ENCODE results near the gene HOXD13.

Gene HOXD13

GRCh38 chr2:176093145-176093897, 800 bp downstream of the HOXD13 start:
- in situ Hi-C loops (cut with HindIII; ENCODE audit: low sequenced_read_pairs) = loop anchor here (10.0 kb wide), 1 partner anchor 719 kb away; no protein-coding TSS in a partner anchor

- in situ Hi-C loops (cut with HindIII; ENCODE audit: low sequenced_read_pairs) = loop anchor here (10.0 kb wide), 1 partner anchor 719 kb away; no protein-coding TSS in a partner anchor
These were observed 1.4 kb downstream of the HOXD13 start for GRCh38 chr2:176093898-176094249.

GRCh38 chr2:176094349-176094748, 1.8 kb downstream of the HOXD13 start:
- in situ Hi-C loops (cut with HindIII; ENCODE audit: low sequenced_read_pairs) = loop anchor here (10.0 kb wide), 1 partner anchor 720 kb away; no protein-coding TSS in a partner anchor

GRCh38 chr2:176095421-176095820, 2.9 kb downstream of the HOXD13 start:
- in situ Hi-C loops (cut with HindIII; ENCODE audit: low sequenced_read_pairs) = loop anchor here (10.0 kb wide), 1 partner anchor 721 kb away; no protein-coding TSS in a partner anchor

- in situ Hi-C loops (cut with HindIII; ENCODE audit: low sequenced_read_pairs) = loop anchor here (10.0 kb wide), 1 partner anchor 722 kb away; no protein-coding TSS in a partner anchor
These were observed 3.9 kb downstream of the HOXD13 start for GRCh38 chr2:176096243-176096985.

- in situ Hi-C loops (cut with HindIII; ENCODE audit: low sequenced_read_pairs) = loop anchor here (10.0 kb wide), 1 partner anchor 722 kb away; no protein-coding TSS in a partner anchor
These were observed 4.7 kb downstream of the HOXD13 start for GRCh38 chr2:176096986-176097819.

DNA sequence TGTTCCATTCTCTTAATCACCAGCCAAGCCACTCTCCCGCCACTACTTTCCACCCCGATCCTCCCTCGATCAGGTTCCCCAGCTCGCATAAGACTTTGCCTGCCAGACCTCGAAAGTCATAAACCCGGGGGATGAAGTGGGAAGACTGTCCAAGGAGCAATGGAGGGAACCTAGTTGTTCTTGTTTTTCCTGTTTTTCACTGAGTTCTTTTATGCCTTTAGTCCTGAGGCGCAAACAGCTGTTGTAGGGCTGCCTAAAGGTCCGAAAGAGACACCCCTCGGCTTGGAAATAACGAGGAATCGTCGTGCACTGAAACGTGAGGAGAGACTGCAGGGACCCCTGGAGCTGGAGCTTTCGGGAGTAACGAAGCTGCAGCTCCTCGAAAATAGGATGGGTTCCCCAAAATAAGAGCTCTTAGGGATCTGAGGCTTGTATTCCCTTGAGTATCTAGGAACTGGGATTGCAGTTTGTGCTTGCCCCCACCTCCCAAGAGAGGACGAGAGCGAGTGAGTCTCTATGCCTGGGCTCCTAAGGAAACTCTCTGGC, 5.4 kb downstream of the HOXD13 start:
- in situ Hi-C loops (cut with HindIII; ENCODE audit: low sequenced_read_pairs) = loop anchor here (10.0 kb wide), 1 partner anchor 723 kb away; no protein-coding TSS in a partner anchor

DNA sequence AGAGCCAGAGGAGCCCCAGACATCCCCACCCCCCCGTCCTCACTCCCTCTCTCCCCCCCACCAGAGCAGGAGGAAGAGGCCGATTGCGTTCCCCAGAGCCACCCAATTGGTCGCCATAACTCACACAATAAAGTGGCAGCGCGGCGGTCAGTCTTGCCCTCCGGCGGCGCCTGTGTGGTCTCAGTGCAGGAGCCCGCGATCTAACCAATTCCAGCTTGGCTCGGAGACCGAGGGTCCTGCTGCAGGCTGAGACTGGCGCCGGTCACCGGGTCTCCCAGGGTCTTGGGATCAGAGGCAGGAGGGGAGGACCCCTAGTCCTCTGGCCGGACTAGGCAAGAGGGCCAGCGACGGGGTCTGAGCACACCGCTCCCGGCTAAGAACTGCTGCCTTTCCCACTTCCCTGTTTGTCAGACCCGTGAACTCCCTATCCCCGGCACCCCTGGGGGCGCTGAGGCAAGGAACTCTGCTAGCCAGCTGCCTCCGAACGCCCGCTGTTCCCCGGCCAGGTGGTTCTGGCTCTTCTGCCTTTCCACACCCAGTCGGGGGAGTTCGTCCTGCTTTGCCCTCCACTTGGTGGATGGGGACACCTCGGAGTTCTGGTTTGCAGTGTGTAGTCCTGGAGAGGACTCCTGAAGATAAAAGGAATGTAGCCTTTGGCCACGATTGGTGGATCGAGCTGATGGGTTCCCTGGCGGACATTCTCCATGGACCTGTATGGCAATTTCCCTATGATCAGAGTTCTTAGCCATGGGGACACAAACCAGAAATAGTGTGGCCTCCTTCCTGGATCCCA, 6.0 kb downstream of the HOXD13 start:
- in situ Hi-C loops (cut with HindIII; ENCODE audit: low sequenced_read_pairs) = loop anchor here (10.0 kb wide), 1 partner anchor 724 kb away; no protein-coding TSS in a partner anchor

DNA sequence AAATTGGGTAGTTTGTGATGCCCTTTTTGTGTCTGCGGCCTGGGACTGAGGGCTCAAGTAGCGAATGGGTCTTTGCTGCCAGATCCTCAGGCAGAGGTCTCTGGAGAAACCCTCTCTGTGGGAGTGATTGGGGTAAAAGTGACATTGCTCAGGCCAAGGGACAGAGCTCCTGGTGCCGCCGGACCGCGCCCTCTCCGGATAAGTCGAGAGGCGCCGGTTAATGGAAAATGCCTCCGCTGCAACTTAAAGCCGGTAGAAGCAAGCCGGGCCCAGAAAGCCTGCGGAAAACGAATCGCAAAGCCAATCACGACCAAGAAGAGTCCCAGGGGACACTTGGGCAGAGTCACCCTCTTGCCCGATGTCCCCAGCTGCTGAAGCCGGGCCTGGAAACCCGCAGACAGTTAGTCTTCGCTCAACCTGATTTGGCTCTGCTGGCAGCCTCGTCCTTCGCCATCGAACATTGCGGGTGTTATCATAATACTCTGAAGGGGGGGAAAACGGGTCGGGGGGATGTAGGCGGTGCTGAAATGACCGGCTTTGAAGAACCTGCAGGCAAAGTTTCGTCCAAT, 6.7 kb downstream of the HOXD13 start:
- in situ Hi-C loops (cut with HindIII; ENCODE audit: low sequenced_read_pairs) = loop anchor here (10.0 kb wide), 1 partner anchor 724 kb away; no protein-coding TSS in a partner anchor

DNA sequence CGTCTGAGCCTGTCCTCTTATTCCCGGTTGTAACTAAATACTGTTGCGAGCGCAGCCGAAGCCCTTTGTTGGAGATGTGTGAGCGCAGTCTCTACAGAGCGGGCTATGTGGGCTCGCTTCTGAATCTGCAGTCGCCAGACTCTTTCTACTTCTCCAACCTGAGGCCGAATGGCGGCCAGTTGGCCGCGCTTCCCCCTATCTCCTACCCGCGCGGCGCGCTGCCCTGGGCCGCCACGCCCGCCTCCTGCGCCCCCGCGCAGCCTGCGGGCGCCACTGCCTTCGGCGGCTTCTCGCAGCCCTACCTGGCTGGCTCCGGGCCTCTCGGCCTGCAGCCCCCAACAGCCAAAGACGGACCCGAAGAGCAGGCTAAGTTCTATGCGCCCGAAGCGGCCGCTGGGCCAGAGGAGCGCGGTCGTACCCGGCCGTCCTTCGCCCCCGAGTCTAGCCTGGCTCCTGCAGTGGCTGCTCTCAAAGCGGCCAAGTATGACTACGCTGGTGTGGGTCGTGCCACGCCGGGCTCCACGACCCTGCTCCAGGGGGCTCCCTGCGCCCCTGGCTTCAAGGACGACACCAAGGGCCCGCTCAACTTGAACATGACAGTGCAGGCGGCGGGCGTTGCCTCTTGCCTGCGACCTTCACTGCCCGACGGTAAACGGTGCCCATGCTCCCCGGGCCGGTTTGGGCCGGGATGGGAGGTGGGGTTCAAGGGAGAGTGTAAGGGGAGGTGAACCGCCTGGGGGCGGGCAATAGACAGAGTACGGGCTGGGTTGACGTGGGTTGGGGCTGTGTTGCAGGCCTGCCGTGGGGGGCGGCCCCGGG, 7.4 kb downstream of the HOXD13 start, which contains the start of gene HOXD12:
HOXD12 (plus strand) TSS at position 68 of the 819 bp plus-strand sequence; CDS start at position 75, 7 bp downstream.
- in situ Hi-C loops (cut with HindIII; ENCODE audit: low sequenced_read_pairs) = loop anchor here (10.0 kb wide), 1 partner anchor 725 kb away; no protein-coding TSS in a partner anchor

GRCh38 chr2:176100547-176101140, 8.1 kb downstream of the HOXD13 start:
- in situ Hi-C loops (cut with HindIII; ENCODE audit: low sequenced_read_pairs) = no loop called here

GRCh38 chr2:176101216-176101830, 8.8 kb downstream of the HOXD13 start:
- in situ Hi-C loops (cut with HindIII; ENCODE audit: low sequenced_read_pairs) = no loop called here

GRCh38 chr2:176101842-176102241, 9.3 kb downstream of the HOXD13 start:
- in situ Hi-C loops (cut with HindIII; ENCODE audit: low sequenced_read_pairs) = no loop called here

DNA sequence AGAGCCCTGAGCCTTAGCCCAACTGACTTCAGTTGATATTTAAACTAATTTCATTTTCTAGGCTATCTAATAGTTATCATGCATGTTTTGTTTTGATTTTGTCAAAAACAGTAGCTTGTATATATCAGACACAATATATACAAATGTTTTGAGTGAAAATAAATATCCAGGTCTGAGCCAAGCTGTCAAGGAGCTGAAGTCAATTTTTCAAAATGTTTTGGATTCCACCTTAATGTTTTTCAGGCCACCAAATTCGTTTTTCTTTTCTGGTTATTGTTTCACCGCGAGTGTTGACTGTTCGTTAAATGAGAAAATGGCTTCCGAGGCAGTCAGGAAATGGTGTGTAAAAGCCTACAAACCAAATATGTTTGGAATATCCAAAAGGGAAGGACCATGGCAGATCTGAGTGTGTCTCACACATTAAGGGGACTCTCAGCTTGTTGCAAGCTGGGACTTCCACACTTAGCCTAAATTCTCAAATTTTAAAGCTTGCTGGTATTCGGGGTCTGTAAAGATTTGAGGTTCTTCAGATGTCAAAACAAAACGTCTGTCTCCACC, 9.9 kb downstream of the HOXD13 start:
- in situ Hi-C loops (cut with HindIII; ENCODE audit: low sequenced_read_pairs) = no loop called here

GRCh38 chr2:176103194-176103593, 10.7 kb downstream of the HOXD13 start:
- in situ Hi-C loops (cut with HindIII; ENCODE audit: low sequenced_read_pairs) = no loop called here

- in situ Hi-C loops (cut with HindIII; ENCODE audit: low sequenced_read_pairs) = no loop called here
These were observed 11.3 kb downstream of the HOXD13 start for GRCh38 chr2:176103742-176104315.

Data from DLD1 (cell line).